GM21390 (cell line): ENCODE results near the gene UBAC2.
"Not testable (repeated sequence)": the region's sequence is repeated elsewhere in the genome, so short reads cannot be mapped to it uniquely, and the experiment has no call there.

Source experiments
- ATAC-seq: cut with Tn5 transposase; IDR thresholded peaks from one replicate; pipeline ENCODE4 v1.9.1; 2021; ENCODE audit not compliant: unreplicated experiment

Gene UBAC2

GRCh38 chr13:99231721-99232120, 31.1 kb downstream of the UBAC2 start:
- ATAC-seq, result no peak

- peak; percentile 77 for ATAC-seq
Measured at GRCh38 chr13:99237981-99238662, 37.5 kb downstream of the UBAC2 start.

DNA sequence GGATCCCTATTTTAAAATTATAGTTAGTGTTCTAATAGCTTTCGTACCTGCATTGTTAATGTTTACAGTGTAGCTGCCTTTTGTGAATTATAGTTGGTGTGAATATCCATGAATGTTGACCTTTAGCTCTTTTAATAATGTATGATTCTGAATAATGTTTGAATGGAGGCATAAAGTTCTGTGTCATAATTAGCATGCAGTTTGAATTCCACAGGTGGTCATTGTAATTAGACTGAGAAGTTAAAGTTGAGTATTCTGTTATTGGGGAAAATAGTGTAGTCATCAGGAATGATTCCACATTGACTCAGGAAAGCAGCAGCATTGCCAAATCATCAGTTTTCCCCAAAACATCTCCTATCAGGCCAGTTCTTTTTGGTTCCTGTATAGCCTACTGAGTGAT, 45.4 kb downstream of the UBAC2 start:
- ATAC-seq, result no peak

DNA sequence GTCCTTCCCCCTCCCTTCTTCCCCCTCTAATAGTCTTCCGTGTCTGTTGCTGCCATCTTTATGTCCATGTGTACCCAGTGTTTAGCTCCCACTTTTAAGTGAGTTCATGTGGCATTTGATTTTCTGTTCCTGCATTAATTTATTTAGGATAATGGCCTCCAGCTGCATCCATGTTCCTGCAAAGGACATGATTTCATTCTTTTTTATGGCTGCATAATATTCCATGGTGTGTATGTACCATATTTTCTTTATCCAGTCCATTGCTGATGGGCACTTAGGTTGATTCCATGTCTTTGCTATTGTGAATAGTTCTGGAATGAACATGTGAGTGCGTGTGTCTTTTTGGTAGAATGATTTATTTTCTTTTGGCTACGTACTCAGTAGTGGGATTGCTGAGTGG, 48.5 kb downstream of the UBAC2 start:
- ATAC-seq, result not testable (repeated sequence)

DNA sequence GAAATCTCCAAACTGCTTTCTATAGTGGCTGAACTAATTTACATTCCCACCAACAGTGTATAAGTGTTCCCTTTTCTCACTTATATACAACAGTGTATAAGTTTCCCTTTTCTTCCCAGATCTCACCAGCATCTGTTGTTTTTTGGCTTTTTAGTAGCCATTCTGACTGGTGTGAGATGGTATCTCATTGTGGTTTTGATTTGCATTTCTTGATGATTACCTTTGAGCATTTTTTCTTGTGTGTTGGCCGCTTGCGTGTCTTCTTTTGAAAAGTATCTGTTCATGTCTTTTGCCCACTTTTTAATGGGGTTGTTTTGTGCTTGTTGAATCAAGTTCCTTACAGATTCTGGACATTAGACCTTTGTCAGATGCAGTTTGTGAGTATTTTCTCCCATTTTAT, 49.0 kb downstream of the UBAC2 start:
- ATAC-seq, result not testable (repeated sequence)

DNA sequence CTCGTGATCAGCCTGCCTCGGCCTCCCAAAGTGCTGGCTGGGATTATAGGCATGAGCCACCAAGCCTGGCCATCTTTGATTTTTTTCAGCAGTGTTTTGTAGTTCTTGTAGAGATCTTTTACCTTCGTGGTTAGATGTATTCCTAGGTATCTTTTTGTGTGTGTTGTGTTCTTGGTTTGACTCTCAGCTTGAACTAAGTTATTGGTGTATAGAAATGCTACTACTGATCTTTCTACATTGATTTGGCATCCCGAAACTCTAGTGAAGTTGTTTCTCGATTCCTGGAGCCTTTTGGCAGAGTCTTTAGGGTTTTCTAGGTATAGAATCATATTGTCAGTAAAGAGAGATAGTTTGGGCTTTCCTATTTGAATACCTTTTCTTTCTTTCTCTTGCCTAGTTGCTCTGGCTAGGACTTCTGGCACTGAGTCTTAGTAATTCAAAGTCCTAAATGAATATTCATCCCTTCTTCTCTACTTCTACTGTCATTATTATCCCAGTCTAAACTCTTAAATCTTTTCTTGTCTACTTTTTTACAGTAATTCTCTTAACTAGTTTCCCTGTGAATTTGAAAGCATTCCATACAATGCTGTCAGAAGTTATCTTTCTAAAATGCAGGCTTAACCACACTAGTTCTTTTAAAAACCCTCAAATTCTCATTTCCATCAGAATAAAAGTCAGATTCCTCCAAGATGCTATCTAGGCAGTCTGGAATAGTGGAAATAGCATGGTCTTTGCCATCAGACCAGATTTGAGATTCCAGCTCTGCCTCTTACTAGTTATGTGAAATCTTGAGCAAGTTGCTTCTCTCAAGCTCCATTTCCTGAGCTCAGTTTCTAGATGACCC, 50.5 kb downstream of the UBAC2 start:
- ATAC-seq, result no peak

GRCh38 chr13:99251921-99252320, 51.3 kb downstream of the UBAC2 start:
- ATAC-seq, result no peak

DNA sequence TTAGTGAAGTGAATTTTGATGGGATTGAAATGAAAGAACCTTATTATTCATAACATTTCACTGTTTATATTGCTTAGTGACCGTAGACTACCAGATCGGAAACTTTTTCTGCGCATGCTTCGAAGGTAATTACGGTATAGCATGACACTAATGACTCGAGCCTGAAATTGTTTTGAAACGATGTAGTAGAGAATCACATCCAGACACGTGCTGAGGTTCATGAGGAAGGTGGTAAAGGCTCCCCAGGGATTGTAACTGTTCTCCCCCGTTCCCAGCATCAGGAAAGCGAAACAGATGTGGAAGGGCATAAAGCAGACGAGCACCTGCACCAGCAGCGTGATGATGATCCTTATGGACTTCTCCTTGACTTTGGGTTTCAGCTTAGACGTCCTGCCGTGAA, 54.2 kb downstream of the UBAC2 start:
- ATAC-seq, result no peak

GRCh38 chr13:99255271-99255670, 54.6 kb downstream of the UBAC2 start:
- no peak for ATAC-seq

DNA sequence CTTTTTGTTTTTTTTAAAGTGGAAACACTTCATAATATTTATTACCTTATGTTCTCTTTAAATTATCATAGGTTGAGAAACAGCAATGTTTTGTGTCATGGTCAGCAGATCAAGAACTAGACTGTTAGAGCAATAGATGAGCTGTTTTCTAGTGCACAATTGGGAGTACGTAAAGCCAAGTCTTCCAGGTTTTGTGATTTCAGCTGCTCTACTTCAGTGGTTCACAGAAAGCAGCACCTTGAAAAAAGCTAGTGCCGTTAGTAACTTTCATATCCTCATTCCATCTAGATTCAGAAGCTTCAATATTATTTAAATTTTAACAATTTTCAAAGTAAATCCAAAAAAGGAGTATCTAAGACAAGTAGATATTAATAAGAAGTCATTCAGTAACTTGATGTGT, 55.6 kb downstream of the UBAC2 start:
- no peak for ATAC-seq

- ATAC-seq, result no peak
Measured at GRCh38 chr13:99256709-99257108, 56.1 kb downstream of the UBAC2 start.

GRCh38 chr13:99257291-99257690, 56.6 kb downstream of the UBAC2 start:
- no peak for ATAC-seq

DNA sequence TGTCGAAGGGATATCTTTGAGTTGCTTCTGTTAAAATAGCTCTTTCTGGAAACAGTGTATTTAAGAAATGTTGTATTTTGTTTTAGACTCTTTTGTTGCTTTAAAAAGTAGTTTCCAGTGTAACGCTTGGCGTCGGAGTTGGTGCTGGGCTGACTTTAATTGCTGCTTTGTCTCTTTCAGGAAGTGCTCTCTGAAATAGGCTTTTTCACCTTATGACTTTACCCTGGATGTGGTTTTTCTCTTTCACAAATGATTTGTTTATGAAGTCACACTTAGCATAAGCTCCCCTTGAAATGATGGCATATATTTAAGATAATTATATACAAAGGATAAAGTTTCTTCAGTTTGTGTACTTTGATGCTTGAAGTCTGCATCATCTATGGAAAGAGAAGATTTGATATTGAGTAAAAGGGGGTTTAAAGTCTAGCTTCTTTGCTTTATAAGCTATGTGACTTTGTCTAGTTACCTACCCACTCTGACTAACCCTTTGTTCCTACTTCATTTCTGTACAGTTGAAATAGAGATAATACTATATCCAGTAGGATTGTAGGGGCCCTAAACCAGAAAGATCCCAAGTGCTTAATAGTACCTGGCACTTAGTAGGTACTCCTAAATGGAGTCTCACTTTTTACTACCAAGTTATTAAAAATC, 57.7 kb downstream of the UBAC2 start, which contains the start of gene GPR18:
Gene GPR18, minus strand, starts transcription at position 170 of the 651 bp plus-strand sequence. CDS start 2,507 bp downstream, outside the sequence.
- peak; percentile 88 for ATAC-seq

DNA sequence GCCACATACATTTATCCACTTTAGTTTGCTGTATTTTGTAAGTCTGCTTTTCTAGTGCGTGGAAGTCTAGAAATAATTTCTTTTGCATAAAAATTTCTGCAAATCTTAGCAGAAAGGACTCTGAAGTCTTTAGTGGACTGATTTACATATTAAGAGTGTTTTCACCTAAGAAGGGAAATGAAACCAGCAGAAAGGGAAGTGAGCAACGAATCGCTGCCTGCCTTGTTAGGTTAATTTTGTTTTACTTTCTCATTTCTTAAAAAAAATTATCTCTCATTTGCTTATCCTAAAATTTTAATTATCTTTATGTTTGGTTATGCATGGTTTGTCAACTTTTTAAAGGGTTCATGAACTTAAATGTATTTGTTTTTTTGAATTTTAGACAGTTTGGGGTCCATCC, 58.3 kb downstream of the UBAC2 start:
- ATAC-seq, result peak; percentile 64

- ATAC-seq, result no peak
Measured at GRCh38 chr13:99260216-99260615, 59.6 kb downstream of the UBAC2 start.

- ATAC-seq, result no peak
Measured at GRCh38 chr13:99261059-99261458, 60.4 kb downstream of the UBAC2 start.

DNA sequence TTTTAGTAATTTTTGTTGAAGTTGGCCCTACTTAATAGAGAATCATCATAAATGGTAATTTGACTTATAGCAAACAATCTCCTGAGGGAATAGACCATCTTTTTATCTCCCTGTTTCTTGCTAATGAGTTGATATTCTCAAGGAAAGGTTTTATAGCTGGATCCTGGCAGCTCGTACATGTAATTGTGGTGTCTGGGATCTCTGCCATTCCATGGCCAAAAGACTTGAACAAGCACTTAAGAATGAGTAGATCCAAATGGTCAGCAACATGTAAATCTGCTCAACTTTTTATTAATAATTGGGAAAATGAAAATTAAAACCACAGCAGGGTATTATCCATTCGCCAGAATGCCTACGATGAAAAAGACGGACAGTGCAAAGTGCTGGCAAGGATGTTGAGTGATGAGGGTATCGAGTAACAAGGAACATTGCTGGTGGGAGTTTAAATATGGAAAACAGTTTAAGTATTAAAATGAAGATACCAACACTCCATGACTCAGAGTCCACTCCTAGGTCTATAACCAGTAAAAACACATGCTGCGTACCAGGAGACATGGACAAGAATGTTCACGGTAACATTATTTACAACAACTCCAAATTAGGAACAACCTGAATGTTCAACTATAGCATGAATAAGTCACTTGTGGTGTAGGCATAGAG, 62.6 kb downstream of the UBAC2 start:
- ATAC-seq, result no peak

DNA sequence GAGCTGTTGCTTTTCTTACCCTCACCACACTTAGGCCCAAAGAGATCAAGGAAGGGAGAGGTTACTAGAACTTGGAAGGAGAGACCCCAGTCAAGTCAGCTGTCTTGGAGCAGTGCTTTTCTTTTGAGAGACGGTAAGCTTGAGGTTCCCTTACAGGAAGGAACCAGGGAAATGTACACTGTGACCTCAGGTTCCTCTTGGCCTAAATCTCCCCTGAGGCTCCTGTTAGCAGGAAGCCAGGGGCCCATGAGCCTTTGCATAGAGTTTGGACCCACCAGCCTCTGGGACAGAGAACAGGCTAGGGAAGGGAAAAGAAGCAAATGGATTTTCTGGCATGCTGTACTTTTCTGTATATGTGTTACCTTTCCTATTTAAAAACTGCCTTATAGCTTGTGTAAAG, 63.4 kb downstream of the UBAC2 start:
- ATAC-seq, result no peak

DNA sequence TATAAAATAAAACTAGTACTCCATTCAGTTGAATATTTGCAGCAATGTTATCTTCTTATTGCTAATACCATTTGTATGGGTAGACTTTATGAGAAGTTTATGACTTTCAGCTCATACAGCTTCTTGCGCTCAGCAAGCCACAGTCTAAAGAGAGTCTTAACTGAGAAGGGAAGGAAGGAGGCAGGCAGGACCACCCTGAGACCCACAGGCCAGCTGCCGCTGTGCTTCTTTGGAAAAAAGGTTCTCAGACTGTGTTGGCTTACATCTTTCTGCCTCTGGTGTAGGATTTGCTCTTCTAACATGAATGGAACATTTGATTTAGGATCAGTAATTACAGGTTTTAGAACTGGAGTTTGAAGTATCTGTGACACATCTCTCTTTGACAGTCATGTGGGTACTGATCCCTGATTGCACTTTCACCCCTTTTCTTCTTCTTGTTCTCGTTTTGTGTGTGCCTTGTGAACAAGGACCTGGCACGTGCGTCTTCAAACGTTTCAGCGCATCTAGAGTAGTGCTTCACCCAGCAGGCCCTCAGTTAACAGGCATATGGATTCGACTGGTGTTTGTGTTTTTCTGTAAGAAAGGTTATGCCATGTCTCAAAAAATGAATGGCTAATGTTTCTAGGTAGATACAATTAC, 64.6 kb downstream of the UBAC2 start:
- ATAC-seq, result no peak

GRCh38 chr13:99265821-99266426, 65.3 kb downstream of the UBAC2 start:
- no peak for ATAC-seq
